GM21529 (cell line): Measurements from ENCODE around the gene KL.

Experiments
- ATAC-seq: cut with Tn5 transposase; IDR thresholded peaks from one replicate; pipeline ENCODE4 v1.9.1; 2021; ENCODE audit not compliant: unreplicated experiment

The KL gene

GRCh38 chr13:33109801-33110200 lies 93.6 kb downstream of the KL start:
- peak; percentile 41 for ATAC-seq

GRCh38 chr13:33110386-33110712 lies 94.1 kb downstream of the KL start:
- no peak for ATAC-seq

DNA sequence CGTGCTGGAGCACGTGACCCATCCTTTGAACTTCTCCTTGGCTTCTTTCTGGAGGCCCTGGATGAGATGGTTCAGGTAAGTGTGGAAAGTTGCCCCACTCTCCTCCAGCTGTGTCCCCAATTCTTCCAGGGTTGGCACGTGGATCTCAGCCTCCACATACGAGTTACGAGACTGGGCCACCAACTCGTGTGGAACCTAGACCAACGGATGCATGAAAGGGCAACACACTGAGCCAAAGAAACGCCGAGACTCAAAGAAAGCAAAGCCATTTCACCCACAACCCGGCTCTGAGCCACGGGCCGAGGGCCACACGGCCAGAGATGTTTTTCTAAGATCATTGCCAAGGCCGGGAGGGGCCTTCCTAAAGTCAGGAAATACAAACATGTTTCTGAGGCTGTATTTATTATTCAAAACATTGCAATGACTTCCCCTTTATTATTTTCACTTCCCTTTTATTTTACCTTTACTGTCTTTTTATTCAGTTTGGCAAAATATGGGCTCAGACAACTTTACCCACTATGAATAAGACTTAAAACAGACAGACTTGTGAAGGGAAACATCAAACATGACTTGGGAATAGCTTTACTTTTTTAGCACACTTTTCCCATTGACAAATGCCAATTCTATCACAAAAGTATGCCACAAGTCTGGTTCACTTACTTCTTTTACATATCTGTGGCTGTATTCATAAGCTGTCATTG lies 94.6 kb downstream of the KL start:
- ATAC-seq = peak; percentile 33

GRCh38 chr13:33111414-33112110 lies 95.3 kb downstream of the KL start:
- peak; percentile 6 for ATAC-seq

DNA sequence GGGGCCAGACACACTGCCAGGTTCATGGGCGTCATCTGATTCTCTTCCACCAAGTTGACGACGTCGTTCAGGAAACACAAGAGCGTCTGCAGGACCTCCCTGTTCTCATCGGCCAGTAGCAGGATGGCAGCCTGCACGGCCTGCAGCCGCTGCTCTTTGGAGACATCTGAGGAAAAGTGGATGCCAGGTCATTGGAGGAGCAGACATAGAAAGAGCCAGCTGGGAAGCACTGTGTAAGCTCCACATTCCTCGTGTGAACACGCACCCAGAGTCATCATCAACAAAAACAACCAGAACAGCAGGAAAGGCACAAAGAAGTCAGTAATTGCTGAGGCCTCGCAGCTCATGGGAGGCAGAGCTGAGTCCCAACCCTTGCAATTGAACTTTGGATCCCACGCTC lies 96.5 kb downstream of the KL start:
- no peak for ATAC-seq

GRCh38 chr13:33114146-33114545 lies 97.9 kb downstream of the KL start:
- no peak for ATAC-seq

GRCh38 chr13:33115274-33115673 lies 99.1 kb downstream of the KL start:
- no peak for ATAC-seq
